Subcutaneous adipose tissue (tissue), 4 donors: ENCODE data around the gene SND1. TPM values are rescaled to one million over a fixed set of nuclear protein-coding genes. Genes with fewer than 3 reads are reported as not detected.

ENCODE experiments used
- CTCF ChIP-seq: fragments of 450-650 bp; IDR thresholded peaks from one replicate; pipeline ENCODE4 v1.5.1; 2016; ENCODE audit warnings: low read depth, mild to moderate bottlenecking, control low read depth, antibody characterized with exemption, moderate library complexity
- total RNA-seq, 4 donors: library from RNA; depleted of rRNA; stranded (reverse); fragments of >200 nt; gene quantifications; one replicate each; pipeline ENCODE4 v1.1.0, GENCODE V29; 2016

The SND1 gene
- total RNA-seq, 4 donors from 2014 or later, result 73.9 to 98.3 (median 88.9) TPM

- no peak for TF ChIP-seq CTCF
Observed at GRCh38 chr7:128090492-128090891, 438.5 kb downstream of the SND1 start.

DNA sequence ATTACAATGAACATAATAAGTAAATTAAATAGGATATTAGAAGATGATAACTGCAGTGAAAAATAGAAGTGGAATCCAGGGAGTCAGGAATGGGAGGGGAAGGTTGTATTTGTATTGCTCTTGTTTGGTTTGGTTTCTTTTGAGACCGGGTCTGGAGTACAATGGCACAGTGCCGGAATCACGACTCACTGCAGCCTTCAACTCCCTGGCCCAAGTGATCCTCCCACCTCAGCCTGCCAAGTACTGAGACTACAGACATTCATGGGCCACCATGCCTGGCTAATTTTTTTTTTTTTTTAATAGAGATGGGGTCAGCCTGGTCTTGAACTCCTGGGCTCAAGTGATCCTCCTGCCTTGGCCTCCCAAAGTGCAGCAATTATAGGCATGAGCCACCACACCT, 439.1 kb downstream of the SND1 start:
- TF ChIP-seq CTCF, result no peak

DNA sequence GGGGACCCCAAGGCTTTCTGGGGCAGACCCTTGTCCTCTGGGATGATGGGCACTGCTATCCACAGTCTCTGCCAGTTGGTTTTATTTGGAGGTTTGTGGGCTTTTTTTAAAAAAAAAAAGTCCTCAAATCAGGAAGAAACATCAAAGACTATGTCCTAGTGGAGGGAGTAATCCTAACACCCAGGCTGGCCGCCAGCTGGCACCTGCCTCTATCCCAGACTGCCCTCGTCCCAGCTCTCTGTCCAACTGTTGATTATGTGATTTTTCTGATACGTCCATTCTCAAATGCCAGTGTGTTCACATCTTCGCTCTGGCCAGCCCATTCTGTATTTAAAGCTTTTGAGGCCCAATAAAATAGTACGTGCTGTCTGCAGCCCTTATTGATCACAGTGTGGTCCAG, 440.2 kb downstream of the SND1 start:
- TF ChIP-seq CTCF, result no peak

- TF ChIP-seq CTCF, result no peak
Observed at GRCh38 chr7:128093614-128094570, 441.9 kb downstream of the SND1 start.

DNA sequence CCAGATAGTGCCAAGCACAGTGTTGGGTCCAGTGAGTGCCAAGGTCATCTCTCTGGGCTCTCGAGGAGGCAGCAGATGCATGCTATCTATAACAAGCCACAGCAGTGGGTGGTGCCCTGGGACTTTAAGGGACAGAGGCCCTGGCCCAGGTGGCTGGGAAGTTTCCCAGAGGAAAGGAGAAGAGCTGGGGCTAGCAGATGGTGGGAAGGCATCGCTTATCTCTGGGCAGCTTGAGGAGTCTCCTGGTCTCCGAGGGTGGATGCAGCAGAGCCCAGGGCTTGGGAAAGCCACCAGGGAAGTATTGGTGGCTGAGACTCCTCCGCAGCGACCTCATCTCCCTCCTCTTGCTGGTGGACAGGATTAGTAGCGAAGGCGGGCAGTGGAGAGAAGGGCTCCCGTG, 442.7 kb downstream of the SND1 start:
- no peak for TF ChIP-seq CTCF

- TF ChIP-seq CTCF, result no peak
Observed at GRCh38 chr7:128097211-128097731, 445.3 kb downstream of the SND1 start.

DNA sequence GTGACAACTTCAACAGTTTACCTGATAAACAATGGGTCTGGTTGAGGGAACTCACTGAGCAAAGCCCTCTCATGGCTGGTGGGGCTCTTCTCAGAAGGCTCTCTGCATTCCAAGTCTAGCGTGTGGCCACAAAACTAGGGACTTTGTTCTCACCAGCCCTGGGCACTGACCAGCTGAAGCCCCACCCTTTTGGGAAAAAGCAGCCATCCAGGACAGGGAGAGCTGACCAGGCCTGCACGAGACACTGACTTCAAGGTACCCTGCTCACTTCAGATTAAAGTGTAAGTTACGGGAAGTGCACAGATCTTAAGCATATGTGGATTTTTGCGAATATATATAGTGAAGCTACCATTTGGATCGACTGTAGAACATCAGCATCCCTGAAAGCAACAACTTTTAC, 446.6 kb downstream of the SND1 start:
- no peak for TF ChIP-seq CTCF
